ENCODE data around the gene PDIK1L.

PDIK1L gene

DNA sequence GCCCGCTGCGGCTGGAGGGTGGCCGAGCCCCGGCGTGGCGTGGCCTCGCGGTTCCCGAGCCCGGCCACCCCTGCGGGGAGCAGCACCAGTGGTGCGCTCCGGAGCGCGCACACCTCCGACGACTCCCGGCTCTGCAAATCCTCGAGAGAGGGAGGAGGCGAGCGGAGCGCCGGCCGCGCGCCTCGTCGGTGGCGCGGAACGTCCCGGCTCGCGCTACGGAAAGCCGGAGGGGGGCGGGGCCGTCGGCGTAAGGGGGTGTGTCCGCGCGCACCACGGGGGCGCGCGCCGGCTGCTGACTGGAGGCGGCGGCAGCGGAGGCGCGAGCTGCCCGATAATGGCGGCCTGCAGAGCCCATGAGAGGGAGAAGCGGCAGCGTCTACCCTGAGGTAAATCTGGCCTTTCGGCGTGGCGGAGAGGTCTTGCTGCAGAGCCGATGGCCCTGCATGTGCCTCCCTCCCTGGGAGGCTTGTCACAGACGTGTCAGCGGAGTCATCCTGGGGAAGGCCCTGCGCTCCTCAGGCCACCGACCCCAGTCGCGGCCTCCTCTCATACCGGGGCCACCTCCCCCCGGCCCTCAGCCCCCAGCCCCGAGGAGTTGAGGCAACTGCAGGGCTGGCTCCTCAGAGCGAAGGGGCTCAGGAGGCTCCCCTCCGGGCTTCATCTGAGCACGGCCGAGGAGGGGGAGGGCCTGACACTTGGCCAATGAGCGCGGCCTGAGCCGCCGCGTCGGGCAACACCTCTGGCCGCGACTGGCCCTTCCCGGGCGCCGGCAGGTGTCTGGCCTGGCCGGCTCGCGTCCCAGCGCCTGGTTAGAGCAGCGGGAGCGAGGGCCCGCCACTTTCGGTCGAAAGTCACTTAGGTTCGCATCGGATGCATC is at the start of gene PDIK1L:
Gene PDIK1L (plus strand): TSS at position 295 of the 877 bp plus-strand sequence. CDS start 2,485 bp downstream, outside the sequence.
- Histone ChIP-seq H3K9ac (ENCODE audit: low read depth, low read length) (peak within 1 kb of the TSS; percentile 73), H3K4me3 (ENCODE audit: low read depth, low read length) (peak within 1 kb of the TSS; percentile 98), H3K36me3 (ENCODE audit: control insufficient read depth, insufficient read depth, low read length) (no peaks in the 10 kb centered on the region), H3K4me1 (ENCODE audit: control insufficient read depth, insufficient read depth, low read length) (peaks cover 9% of the 10 kb centered on the region), H3K9me3 (ENCODE audit: control insufficient read depth, insufficient read depth, low read length) (no peaks in the 10 kb centered on the region), H3K27me3 (ENCODE audit: control insufficient read depth, insufficient read depth, low read length) (peaks cover 14% of the 10 kb centered on the region)

DNA sequence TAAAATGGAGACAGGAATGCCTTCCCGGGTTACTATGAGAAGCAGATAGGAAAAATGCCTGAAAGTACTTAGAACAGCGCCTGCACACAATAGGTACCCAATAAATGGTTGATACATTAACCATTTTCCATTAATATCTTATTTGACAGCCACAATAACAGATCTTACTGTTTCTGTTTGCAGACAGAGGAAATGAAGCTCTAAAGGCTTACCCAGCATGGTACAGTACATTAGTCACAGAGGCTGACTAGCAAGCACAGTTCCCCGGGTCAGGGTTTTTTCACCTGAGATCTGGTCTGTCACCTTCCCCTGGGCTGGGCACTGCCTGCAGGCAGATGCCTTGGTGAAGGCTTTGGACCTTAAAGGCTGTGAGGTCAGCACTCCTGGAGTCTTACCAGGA is 47.1 kb upstream of the PDIK1L start:
- Histone ChIP-seq H3K4me1 (ENCODE audit: control insufficient read depth, insufficient read depth, low read length) (peaks cover 2% of the 10 kb centered on the region), H3K4me3 (ENCODE audit: low read depth, low read length) (no peak overlapping the region), H3K9me3 (ENCODE audit: control insufficient read depth, insufficient read depth, low read length) (no peaks in the 10 kb centered on the region), H3K9ac (ENCODE audit: low read depth, low read length) (no peak overlapping the region), H3K27me3 (ENCODE audit: control insufficient read depth, insufficient read depth, low read length) (peaks cover under 1% of the 10 kb centered on the region), H3K36me3 (ENCODE audit: control insufficient read depth, insufficient read depth, low read length) (no peaks in the 10 kb centered on the region)

DNA sequence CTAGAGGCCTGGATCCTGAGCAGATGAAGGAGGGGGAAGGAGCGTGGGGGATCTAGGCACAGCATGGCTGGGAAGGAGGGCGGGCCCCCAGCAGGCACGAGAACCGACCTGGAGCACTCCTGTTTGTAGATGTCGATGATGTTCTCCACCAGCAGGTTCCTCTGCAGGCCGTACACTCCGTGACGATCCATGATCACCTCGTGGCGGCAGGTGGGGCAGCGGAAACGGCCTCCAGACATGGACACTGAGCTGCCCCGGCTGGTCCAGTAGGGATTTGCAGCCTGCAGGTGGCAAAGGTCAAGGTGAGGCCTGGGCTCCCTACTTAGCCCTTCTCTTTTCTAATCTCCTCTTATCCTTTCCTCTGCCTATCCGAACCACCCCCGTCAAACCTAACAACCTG is 45.5 kb upstream of the PDIK1L start:
- H3K4me1 ChIP-seq (ENCODE audit: control insufficient read depth, insufficient read depth, low read length), result peaks cover 2% of the 10 kb centered on the region
- no peaks in the 10 kb centered on the region for H3K9me3 ChIP-seq (ENCODE audit: control insufficient read depth, insufficient read depth, low read length)
- no peak overlapping the region for H3K4me3 ChIP-seq (ENCODE audit: low read depth, low read length)
- no peak overlapping the region for H3K9ac ChIP-seq (ENCODE audit: low read depth, low read length)
- no peaks in the 10 kb centered on the region for H3K27me3 ChIP-seq (ENCODE audit: control insufficient read depth, insufficient read depth, low read length)
- no peaks in the 10 kb centered on the region for H3K36me3 ChIP-seq (ENCODE audit: control insufficient read depth, insufficient read depth, low read length)

DNA sequence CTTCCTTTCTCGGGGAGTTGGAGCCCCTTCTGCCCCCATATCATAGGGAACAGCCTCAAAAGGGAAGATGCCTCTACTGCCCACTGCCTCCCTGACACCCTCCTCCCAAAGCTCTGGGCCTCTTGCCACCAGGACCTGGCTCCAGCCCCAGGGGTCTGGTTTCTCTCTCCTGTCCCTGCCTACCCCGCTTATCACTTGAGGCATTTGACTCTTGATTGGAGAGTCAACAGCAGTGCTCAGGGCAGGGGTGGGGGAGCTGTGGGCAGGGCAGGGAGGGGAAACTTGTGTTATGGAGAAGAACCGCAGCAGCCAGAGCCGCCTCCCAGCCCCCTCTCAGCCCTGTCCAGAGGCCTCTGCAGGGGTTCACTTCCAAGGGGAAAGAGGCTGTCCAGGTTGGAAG is 44.8 kb upstream of the PDIK1L start:
- Histone ChIP-seq H3K4me1 (ENCODE audit: control insufficient read depth, insufficient read depth, low read length) (peaks cover 2% of the 10 kb centered on the region), H3K4me3 (ENCODE audit: low read depth, low read length) (no peak overlapping the region), H3K9ac (ENCODE audit: low read depth, low read length) (no peak overlapping the region), H3K9me3 (ENCODE audit: control insufficient read depth, insufficient read depth, low read length) (no peaks in the 10 kb centered on the region), H3K27me3 (ENCODE audit: control insufficient read depth, insufficient read depth, low read length) (no peaks in the 10 kb centered on the region), H3K36me3 (ENCODE audit: control insufficient read depth, insufficient read depth, low read length) (no peaks in the 10 kb centered on the region)

DNA sequence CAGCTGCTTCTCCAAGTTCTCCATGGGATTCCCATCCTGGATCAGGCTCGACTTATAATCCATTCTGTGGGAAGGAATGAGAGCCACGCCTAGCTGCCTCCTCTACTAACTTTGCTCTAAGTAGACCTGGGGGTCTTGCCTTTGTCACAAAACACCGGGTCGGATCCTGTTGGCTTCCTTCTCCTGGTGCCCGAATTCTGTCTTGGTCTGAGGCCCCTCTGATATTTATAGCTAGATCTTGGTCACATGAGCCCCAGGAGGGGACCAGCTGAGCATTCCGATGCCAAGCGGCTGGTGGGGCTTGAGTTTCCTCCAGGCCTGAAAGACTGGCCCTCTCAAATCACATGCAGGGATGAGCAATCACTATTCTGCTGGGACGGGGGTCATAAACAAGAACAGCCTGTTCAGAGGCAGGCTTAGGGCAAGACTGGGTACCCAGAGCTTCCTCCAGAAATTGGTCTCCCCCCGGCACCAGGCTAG is 44.2 kb upstream of the PDIK1L start, which contains the start of gene TRIM63:
Gene TRIM63 (minus strand): TSS at position 199 of the 480 bp plus-strand sequence. CDS start 136 bp downstream, at position 63.
- H3K9ac ChIP-seq (ENCODE audit: low read depth, low read length), result no peak within 1 kb of the TSS
- no peaks in the 10 kb centered on the region for H3K36me3 ChIP-seq (ENCODE audit: control insufficient read depth, insufficient read depth, low read length)
- no peak within 1 kb of the TSS for H3K4me3 ChIP-seq (ENCODE audit: low read depth, low read length)
- peaks cover 2% of the 10 kb centered on the region for H3K4me1 ChIP-seq (ENCODE audit: control insufficient read depth, insufficient read depth, low read length)
- no peaks in the 10 kb centered on the region for H3K27me3 ChIP-seq (ENCODE audit: control insufficient read depth, insufficient read depth, low read length)
- no peaks in the 10 kb centered on the region for H3K9me3 ChIP-seq (ENCODE audit: control insufficient read depth, insufficient read depth, low read length)

DNA sequence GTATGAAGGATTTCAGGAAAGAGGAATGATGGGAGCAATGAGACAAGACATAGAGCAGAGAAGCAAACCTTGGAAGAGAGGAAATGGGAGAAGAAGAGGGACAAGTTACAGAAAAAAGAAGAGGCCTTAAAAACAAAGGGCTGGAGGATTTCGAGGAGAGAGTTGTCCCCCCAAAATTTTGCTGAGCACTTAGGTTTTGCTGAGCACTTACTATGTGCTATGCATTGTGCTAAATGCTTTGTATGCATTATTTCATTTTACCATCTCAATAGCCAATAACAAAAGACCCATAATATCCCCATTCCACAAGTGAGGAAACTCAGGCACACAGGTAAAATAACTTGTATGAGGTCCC is 41.7 kb upstream of the PDIK1L start:
- no peaks in the 10 kb centered on the region for H3K36me3 ChIP-seq (ENCODE audit: control insufficient read depth, insufficient read depth, low read length)
- H3K4me1 ChIP-seq (ENCODE audit: control insufficient read depth, insufficient read depth, low read length), result peaks cover 2% of the 10 kb centered on the region
- H3K9me3 ChIP-seq (ENCODE audit: control insufficient read depth, insufficient read depth, low read length), result no peaks in the 10 kb centered on the region
- H3K9ac ChIP-seq (ENCODE audit: low read depth, low read length), result no peak overlapping the region
- no peaks in the 10 kb centered on the region for H3K27me3 ChIP-seq (ENCODE audit: control insufficient read depth, insufficient read depth, low read length)
- no peak overlapping the region for H3K4me3 ChIP-seq (ENCODE audit: low read depth, low read length)

DNA sequence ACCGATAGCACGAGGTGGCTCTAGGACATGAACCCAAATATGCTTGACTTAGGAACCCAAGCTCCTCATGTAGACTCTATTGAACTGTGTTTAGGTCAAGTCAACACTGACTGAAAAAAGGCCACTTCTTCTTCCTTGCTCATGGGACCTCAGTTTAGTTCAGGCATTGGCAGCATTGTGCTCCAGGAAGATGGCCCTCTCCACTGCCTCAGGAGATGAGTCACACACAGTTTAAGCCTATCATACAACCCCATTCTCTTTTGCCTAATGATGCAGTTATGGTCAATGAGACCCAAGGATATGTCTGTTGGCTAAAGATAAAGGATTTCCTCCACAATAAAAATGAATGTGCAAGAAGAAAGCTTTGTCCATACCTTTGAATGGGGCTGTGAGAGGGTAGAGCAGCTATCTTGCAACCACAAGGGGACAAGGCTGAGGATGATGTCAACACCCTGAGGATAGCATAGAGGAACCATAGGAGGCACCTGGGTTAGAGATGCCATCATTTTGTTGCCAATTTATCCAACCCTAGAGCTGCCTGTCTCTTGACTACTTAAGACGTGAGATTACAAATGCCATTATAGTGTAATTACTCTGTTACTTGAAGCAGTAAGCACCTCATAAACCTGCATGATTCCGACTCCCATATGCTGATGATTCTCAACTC is 41.2 kb upstream of the PDIK1L start:
- no peaks in the 10 kb centered on the region for H3K27me3 ChIP-seq (ENCODE audit: control insufficient read depth, insufficient read depth, low read length)
- no peak overlapping the region for H3K9ac ChIP-seq (ENCODE audit: low read depth, low read length)
- no peak overlapping the region for H3K4me3 ChIP-seq (ENCODE audit: low read depth, low read length)
- H3K9me3 ChIP-seq (ENCODE audit: control insufficient read depth, insufficient read depth, low read length), result no peaks in the 10 kb centered on the region
- no peaks in the 10 kb centered on the region for H3K36me3 ChIP-seq (ENCODE audit: control insufficient read depth, insufficient read depth, low read length)
- peaks cover 2% of the 10 kb centered on the region for H3K4me1 ChIP-seq (ENCODE audit: control insufficient read depth, insufficient read depth, low read length)

DNA sequence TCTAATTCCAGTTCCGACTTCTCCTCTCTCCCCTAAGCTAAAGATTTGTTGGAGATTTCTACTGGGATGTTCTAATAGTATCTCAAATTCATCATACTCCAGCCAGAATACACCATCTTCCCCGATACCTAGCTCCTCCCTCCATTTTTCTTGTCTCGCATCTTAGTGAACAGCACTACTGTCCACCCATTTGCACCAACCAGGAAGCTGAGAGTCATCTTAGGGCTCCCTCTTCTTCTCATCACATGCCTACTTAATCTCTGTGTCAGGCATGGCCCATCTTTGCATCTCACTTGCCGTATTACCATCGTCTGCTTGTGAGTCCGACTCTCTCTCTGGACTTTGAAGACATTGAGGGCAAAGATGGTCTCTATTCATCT is 40.7 kb upstream of the PDIK1L start:
- Histone ChIP-seq H3K36me3 (ENCODE audit: control insufficient read depth, insufficient read depth, low read length) (no peaks in the 10 kb centered on the region), H3K4me1 (ENCODE audit: control insufficient read depth, insufficient read depth, low read length) (peaks cover 2% of the 10 kb centered on the region), H3K9me3 (ENCODE audit: control insufficient read depth, insufficient read depth, low read length) (no peaks in the 10 kb centered on the region), H3K27me3 (ENCODE audit: control insufficient read depth, insufficient read depth, low read length) (no peaks in the 10 kb centered on the region), H3K9ac (ENCODE audit: low read depth, low read length) (no peak overlapping the region), H3K4me3 (ENCODE audit: low read depth, low read length) (no peak overlapping the region)

DNA sequence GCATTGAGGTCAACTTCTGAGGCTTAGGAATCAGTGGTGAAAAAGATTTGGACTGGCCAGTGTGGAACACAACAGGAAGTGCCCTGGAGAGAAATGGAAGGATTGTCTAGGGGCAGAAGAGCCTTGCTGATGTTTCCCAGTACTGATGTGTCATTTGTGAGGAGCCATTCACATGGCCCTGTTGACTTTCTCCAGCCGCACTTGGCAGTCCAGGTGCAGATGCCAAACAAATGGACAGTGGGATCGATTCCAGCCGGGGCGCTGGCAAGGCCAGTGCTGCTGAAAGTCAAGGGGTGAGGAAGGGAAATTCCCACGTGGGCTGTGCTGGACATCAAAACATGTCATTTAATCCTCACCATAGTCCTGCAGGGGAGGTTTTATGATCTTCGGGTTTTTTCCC is 39.3 kb upstream of the PDIK1L start:
- H3K9ac ChIP-seq (ENCODE audit: low read depth, low read length), result no peak overlapping the region
- H3K4me3 ChIP-seq (ENCODE audit: low read depth, low read length), result no peak overlapping the region
- H3K27me3 ChIP-seq (ENCODE audit: control insufficient read depth, insufficient read depth, low read length), result no peaks in the 10 kb centered on the region
- peaks cover under 1% of the 10 kb centered on the region for H3K4me1 ChIP-seq (ENCODE audit: control insufficient read depth, insufficient read depth, low read length)
- no peaks in the 10 kb centered on the region for H3K9me3 ChIP-seq (ENCODE audit: control insufficient read depth, insufficient read depth, low read length)
- no peaks in the 10 kb centered on the region for H3K36me3 ChIP-seq (ENCODE audit: control insufficient read depth, insufficient read depth, low read length)

DNA sequence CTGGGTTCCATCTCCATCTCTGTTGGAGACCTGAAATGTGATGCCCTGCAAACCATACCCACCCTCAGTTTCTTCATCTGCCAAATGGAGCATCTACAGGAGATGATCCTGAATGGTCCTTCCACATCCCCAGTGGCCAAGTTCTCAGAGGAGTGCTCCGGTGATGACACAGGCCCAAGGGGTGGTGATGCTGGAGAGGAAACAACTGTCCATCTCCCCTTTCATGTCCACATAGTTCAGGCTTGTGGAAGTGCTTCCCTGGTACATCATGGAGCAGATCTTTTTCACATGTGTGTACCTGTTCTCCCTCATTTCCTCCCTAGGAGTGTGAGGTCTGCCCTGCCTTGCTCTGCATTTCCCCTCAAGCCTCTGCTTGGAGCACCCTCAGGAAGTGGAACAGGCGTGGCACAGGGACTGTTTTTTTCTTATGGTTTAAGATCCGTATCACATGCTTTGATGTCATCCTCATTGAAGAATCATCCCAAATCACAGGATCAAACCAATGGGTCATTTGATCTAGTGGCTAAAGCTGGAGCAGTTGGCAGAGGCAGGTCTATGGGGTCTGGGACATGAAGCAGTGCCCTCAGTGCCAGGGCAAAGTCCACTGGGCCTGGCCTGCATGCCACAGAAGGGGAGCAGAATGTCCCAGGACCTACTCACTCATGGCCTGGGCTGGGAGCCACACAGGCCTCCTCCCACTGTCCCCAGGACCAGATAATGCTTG is 36.0 kb upstream of the PDIK1L start:
- no peaks in the 10 kb centered on the region for H3K27me3 ChIP-seq (ENCODE audit: control insufficient read depth, insufficient read depth, low read length)
- H3K4me1 ChIP-seq (ENCODE audit: control insufficient read depth, insufficient read depth, low read length), result peaks cover 5% of the 10 kb centered on the region
- no peak overlapping the region for H3K4me3 ChIP-seq (ENCODE audit: low read depth, low read length)
- H3K9ac ChIP-seq (ENCODE audit: low read depth, low read length), result no peak overlapping the region
- H3K9me3 ChIP-seq (ENCODE audit: control insufficient read depth, insufficient read depth, low read length), result no peaks in the 10 kb centered on the region
- no peaks in the 10 kb centered on the region for H3K36me3 ChIP-seq (ENCODE audit: control insufficient read depth, insufficient read depth, low read length)

DNA sequence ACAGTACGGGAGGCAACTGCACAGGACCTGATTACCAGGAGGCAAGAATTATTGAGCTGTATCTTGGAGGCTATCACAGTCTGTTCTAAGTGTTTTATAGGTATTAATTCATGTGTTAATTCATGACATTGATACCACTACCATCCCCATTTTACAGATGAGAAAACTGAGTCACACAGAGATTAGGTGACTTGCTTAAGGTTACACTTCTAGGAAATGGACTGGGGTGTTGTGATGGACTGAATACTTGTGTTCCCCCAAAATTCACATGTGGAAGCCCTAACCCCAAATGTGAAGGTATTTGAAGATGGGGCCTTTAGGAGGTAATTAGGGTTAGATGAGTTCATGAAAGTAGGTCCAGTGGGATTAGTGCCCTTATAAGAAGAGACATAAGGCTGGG is 34.1 kb upstream of the PDIK1L start:
- no peak overlapping the region for H3K9ac ChIP-seq (ENCODE audit: low read depth, low read length)
- peaks cover 5% of the 10 kb centered on the region for H3K4me1 ChIP-seq (ENCODE audit: control insufficient read depth, insufficient read depth, low read length)
- H3K36me3 ChIP-seq (ENCODE audit: control insufficient read depth, insufficient read depth, low read length), result no peaks in the 10 kb centered on the region
- no peak overlapping the region for H3K4me3 ChIP-seq (ENCODE audit: low read depth, low read length)
- no peaks in the 10 kb centered on the region for H3K9me3 ChIP-seq (ENCODE audit: control insufficient read depth, insufficient read depth, low read length)
- H3K27me3 ChIP-seq (ENCODE audit: control insufficient read depth, insufficient read depth, low read length), result no peaks in the 10 kb centered on the region
